Sigmoid colon (tissue), 7 donors: ENCODE measurements around the gene PPP1R3D. TPM values are rescaled to one million over a fixed set of nuclear protein-coding genes. Genes with fewer than 3 reads are reported as not detected.

Experiments used
- DNase-seq: peaks from one replicate; pipeline ENCODE4 v3.0.0-alpha.2; 2019
- H3K27ac ChIP-seq, 4 donors: fragments of 200-600 bp; sonication (generic); one replicate each; pipeline ENCODE4 v1.5.1; 2016 to 2019; ENCODE audit warnings: mild to moderate bottlenecking in 1 of 4
- H3K27me3 ChIP-seq, 3 donors: fragments of 200-600 bp; sonication (generic); one replicate each; pipeline ENCODE4 v1.5.1; 2019; ENCODE audit warnings: mild to moderate bottlenecking in 1 of 3
- H3K36me3 ChIP-seq, 4 donors: fragments of 200-600 bp; sonication (generic); one replicate each; pipeline ENCODE4 v1.5.1; 2016 to 2019
- H3K4me1 ChIP-seq, 4 donors: fragments of 200-600 bp; sonication (generic); one replicate each; pipeline ENCODE4 v1.5.1; 2017 to 2019
- H3K4me3 ChIP-seq, 4 donors: fragments of 200-600 bp; sonication (generic); one replicate each; pipeline ENCODE4 v1.5.1; 2017 to 2019; ENCODE audit warnings: mild to moderate bottlenecking in 2 of 4, moderate library complexity in 1 of 4
- H3K9me3 ChIP-seq, 4 donors: fragments of 200-600 bp in 3 of 4; sonication (generic) in 3 of 4; one replicate each; pipeline versions ENCODE4 v1.5.1 to v1.6.1; 2013 to 2019
- CTCF ChIP-seq, 4 experiments: fragments of 450-650 bp in 3 of 4; fragments of 200-600 bp in 1 of 4; IDR thresholded peaks; one replicate each; pipeline ENCODE4 v1.5.1; 2016 to 2019; ENCODE audit warnings: antibody characterized with exemption in 4 of 4, mild to moderate bottlenecking in 3 of 4, moderate library complexity in 2 of 4
- EP300 ChIP-seq, 4 donors: sonication (generic); formaldehyde crosslinking; IDR thresholded peaks; one replicate each; pipeline ENCODE4 v1.6.1; 2017; ENCODE audit warnings: antibody characterized with exemption in 4 of 4
- POLR2A ChIP-seq, 2 donors: fragments of 450-650 bp; IDR thresholded peaks; one replicate each; pipeline ENCODE4 v1.6.1; 2016; ENCODE audit warnings: antibody characterized with exemption in 2 of 2, mild to moderate bottlenecking in 2 of 2, moderate library complexity in 2 of 2
- POLR2AphosphoS5 ChIP-seq, 4 donors: sonication (generic); formaldehyde crosslinking; IDR thresholded peaks; one replicate each; pipeline ENCODE4 v1.6.1; 2017; ENCODE audit warnings: antibody characterized with exemption in 4 of 4
- whole genome bisulfite sequencing, 2 donors: extraction: QIAGEN DNeasy Blood & Tissue Kit; methylation state at CpG; one replicate each; pipeline ENCODE4 v1.1.7; 2013; 5-methylcytosine and 5-hydroxymethylcytosine counted together
- intact Hi-C: fragments of 100-400 bp; cut with DNase I; formaldehyde crosslinking; loops from one replicate; pipeline ENCODE4 v1.15.1; 2023
- polyA plus RNA-seq, 3 donors: library from polyadenylated mRNA; stranded (reverse); fragments of 200-250 nt; gene quantifications; one replicate each; pipeline ENCODE4 v1.2.3, GENCODE V29; 2013
- total RNA-seq, 4 donors: library from RNA; depleted of rRNA; stranded (reverse); fragments of >200 nt; gene quantifications; one replicate each; pipeline ENCODE4 v1.1.0, GENCODE V29; 2016
- donor health status: healthy with polysubstance abuse.
- donor health status: Bipolar disorder and iron deficiency.
- donor health status: healthy.

Gene PPP1R3D
- total and polyA plus RNA-seq, 7 donors, result 2.4 to 9.5 (median 5.3) TPM

GRCh38 chr20:59939052-59939878, 840 bp downstream of the PPP1R3D start:
- H3K4me1 ChIP-seq, result peaks cover 0 to 57% (median 42%) of the 10 kb centered on the region in 4 donors
- 47 to 48% methylated on average over 104 of the region's 104 CpGs for WGBS, 2 donors

GRCh38 chr20:59938696-59939051, 1.4 kb downstream of the PPP1R3D start:
- Histone ChIP-seq H3K27ac (peak overlapping the region; percentile 96 to 98 (median 98)), H3K4me1 (peaks cover 0 to 57% (median 42%) of the 10 kb centered on the region in 4 donors), H3K4me3 (peak overlapping the region in 3 of 4 donors; percentile 65 to 78 (median 71)), H3K9me3 (no peaks in the 10 kb centered on the region), H3K36me3 (peaks cover 0 to 16% (median under 1%) of the 10 kb centered on the region in 4 donors), H3K27me3 (no peaks in the 10 kb centered on the region)
- WGBS, 2 donors, result 87% methylated on average over 7 of the region's 7 CpGs
- peak; percentile 75 for DNase-seq
- intact Hi-C loops, result no loop called here
- TF ChIP-seq EP300 (IDR thresholded peaks at IDR 0.05) (no peak), POLR2AphosphoS5 (IDR thresholded peaks at IDR 0.05) (no peak), CTCF (IDR thresholded peaks at IDR 0.05) (no peak), POLR2A (IDR thresholded peaks at IDR 0.05) (no peak)

More at GRCh38 chr20:59939052-59939878, 840 bp downstream of the PPP1R3D start:
- Histone ChIP-seq H3K27ac (peak overlapping the region; percentile 96 to 98 (median 98)), H3K9me3 (no peaks in the 10 kb centered on the region), H3K27me3 (no peaks in the 10 kb centered on the region), H3K4me3 (peak overlapping the region; percentile 50 to 78 (median 68)), H3K36me3 (peaks cover 3 to 22% (median 7%) of the 10 kb centered on the region in 4 donors)
- intact Hi-C loops, result no loop called here
- DNase-seq, result peak; percentile 72
- TF ChIP-seq POLR2AphosphoS5 (IDR thresholded peaks at IDR 0.05) (no peak), CTCF (IDR thresholded peaks at IDR 0.05) (no peak), EP300 (IDR thresholded peaks at IDR 0.05) (no peak), POLR2A (IDR thresholded peaks at IDR 0.05) (no peak)

- intact Hi-C loops, result no loop called here
- TF ChIP-seq POLR2A (IDR thresholded peaks at IDR 0.05) (no peak), POLR2AphosphoS5 (IDR thresholded peaks at IDR 0.05) (no peak), EP300 (IDR thresholded peaks at IDR 0.05) (no peak), CTCF (IDR thresholded peaks at IDR 0.05) (no peak)
- peak overlapping the region in 3 of 4 donors; percentile 65 to 78 (median 71) for H3K4me3 ChIP-seq
- H3K9me3 ChIP-seq, result no peaks in the 10 kb centered on the region
- peak overlapping the region; percentile 33 to 98 (median 96) for H3K27ac ChIP-seq
- H3K4me1 ChIP-seq, result peaks cover 0 to 62% (median 45%) of the 10 kb centered on the region in 4 donors
- peaks cover 0 to 11% (median 0%) of the 10 kb centered on the region in 4 donors for H3K36me3 ChIP-seq
- 72 to 76% methylated on average over 4 of the region's 4 CpGs for WGBS, 2 donors
- no peak for DNase-seq
- no peaks in the 10 kb centered on the region for H3K27me3 ChIP-seq
Observed at GRCh38 chr20:59938221-59938620, 1.9 kb downstream of the PPP1R3D start.

- Histone ChIP-seq H3K4me3 (no peak overlapping the region), H3K27ac (peak overlapping the region in 1 of 4 donors; percentile 96), H3K9me3 (no peaks in the 10 kb centered on the region), H3K27me3 (no peaks in the 10 kb centered on the region), H3K36me3 (peaks cover 0 to under 1% (median 0%) of the 10 kb centered on the region in 4 donors), H3K4me1 (peaks cover 0 to 55% (median 49%) of the 10 kb centered on the region in 4 donors)
- DNase-seq, result no peak
- TF ChIP-seq POLR2AphosphoS5 (IDR thresholded peaks at IDR 0.05) (no peak), CTCF (IDR thresholded peaks at IDR 0.05) (no peak), EP300 (IDR thresholded peaks at IDR 0.05) (no peak), POLR2A (IDR thresholded peaks at IDR 0.05) (no peak)
- intact Hi-C loops, result no loop called here
- WGBS, 2 donors, result 85 to 89% methylated on average over 3 of the region's 3 CpGs
Observed at GRCh38 chr20:59937150-59937549, 3.0 kb downstream of the PPP1R3D start.
